Activated CD8-positive, alpha-beta T cell treated with anti-CD3 and anti-CD28 coated beads for 36 hours (primary cell): ENCODE results near the gene SYNDIG1. TPM values are rescaled to one million over a fixed set of nuclear protein-coding genes. Genes with fewer than 3 reads are reported as not detected.

Source experiments
- ATAC-seq: fragments of 200-7000 bp; cut with Tn5 transposase; one replicate; pipeline ENCODE4 v1.10.0; 2021; ENCODE audit warnings: mild to moderate bottlenecking, moderate library complexity
- CTCF ChIA-PET: fragments of 350-600 bp; sonication (Branson Sonifier 250); formaldehyde crosslinking; loops from one replicate; lab custom pipeline; 2021; ENCODE audit warnings: antibody characterized with exemption; lab: Charles Lee
- POLR2A ChIA-PET: fragments of 350-600 bp; sonication (Branson Sonifier 250); formaldehyde crosslinking; loops from one replicate; lab custom pipeline; 2021; ENCODE audit warnings: antibody characterized with exemption; lab: Charles Lee
- DNase-seq: peaks from one replicate; pipeline ENCODE4 v3.0.0-alpha.2; 2020
- H3K27ac Mint-ChIP-seq: one replicate; pipeline ENCODE4 v1.8.0; 2021; ENCODE audit warnings: mild to moderate bottlenecking, mixed read lengths
- H3K27me3 Mint-ChIP-seq: one replicate; pipeline ENCODE4 v1.8.0; 2021; ENCODE audit warnings: mixed read lengths
- H3K36me3 Mint-ChIP-seq: one replicate; pipeline ENCODE4 v1.8.0; 2021; ENCODE audit warnings: low read depth, mixed read lengths
- H3K4me1 Mint-ChIP-seq: one replicate; pipeline ENCODE4 v1.8.0; 2021; ENCODE audit warnings: low read depth, mixed read lengths
- H3K4me3 Mint-ChIP-seq: one replicate; pipeline ENCODE4 v1.8.0; 2021; ENCODE audit warnings: mild to moderate bottlenecking, moderate library complexity, mixed read lengths
- H3K9me3 Mint-ChIP-seq: one replicate; pipeline ENCODE4 v1.8.0; 2021; ENCODE audit warnings: mixed read lengths
- CTCF ChIP-seq: fragments of 200-600 bp; IDR thresholded peaks from one replicate; pipeline ENCODE4 v1.8.0; 2022; ENCODE audit warnings: antibody characterized with exemption, mild to moderate bottlenecking
- intact Hi-C: fragments of 100-400 bp; cut with micrococcal nuclease; formaldehyde crosslinking; loops from one replicate; pipeline ENCODE4 v1.10.0; 2022
- total RNA-seq, 2 experiments: library from RNA; stranded (reverse); gene quantifications; one replicate each; pipeline ENCODE4 v1.2.3, GENCODE V29; 2021

Gene SYNDIG1
- total RNA-seq, 2 experiments from 2014 or later: not detected

GRCh38 chr20:24694727-24695528 lies 225.5 kb downstream of the SYNDIG1 start:
- ATAC-seq (no peak), DNase-seq (no peak)
- ChIA-PET CTCF (no interaction called here), POLR2A (no interaction called here)
- intact Hi-C loops: no loop called here
- no peaks in the 10 kb centered on the region for H3K4me1 Mint-ChIP-seq
- H3K27ac Mint-ChIP-seq: no peak overlapping the region
- no peaks in the 10 kb centered on the region for H3K36me3 Mint-ChIP-seq
- no peak for TF ChIP-seq CTCF
- no peaks in the 10 kb centered on the region for H3K9me3 Mint-ChIP-seq
- peaks cover 2% of the 10 kb centered on the region for H3K27me3 Mint-ChIP-seq
- H3K4me3 Mint-ChIP-seq: no peak overlapping the region

GRCh38 chr20:24695529-24696225 lies 226.2 kb downstream of the SYNDIG1 start:
- no peaks in the 10 kb centered on the region for H3K4me1 Mint-ChIP-seq
- ChIA-PET POLR2A (no interaction called here), CTCF (no interaction called here)
- H3K36me3 Mint-ChIP-seq: no peaks in the 10 kb centered on the region
- H3K27ac Mint-ChIP-seq: no peak overlapping the region
- no peak for TF ChIP-seq CTCF
- DNase-seq (no peak), ATAC-seq (no peak)
- no peak overlapping the region for H3K4me3 Mint-ChIP-seq
- H3K27me3 Mint-ChIP-seq: peaks cover 2% of the 10 kb centered on the region
- no peaks in the 10 kb centered on the region for H3K9me3 Mint-ChIP-seq
- intact Hi-C loops: no loop called here

- TF ChIP-seq CTCF: no peak
- ChIA-PET CTCF (no interaction called here), POLR2A (no interaction called here)
- DNase-seq: no peak
- intact Hi-C loops: no loop called here
- Mint-ChIP-seq H3K36me3 (no peaks in the 10 kb centered on the region), H3K4me1 (no peaks in the 10 kb centered on the region), H3K9me3 (no peaks in the 10 kb centered on the region), H3K27me3 (peaks cover 2% of the 10 kb centered on the region), H3K4me3 (no peak overlapping the region), H3K27ac (no peak overlapping the region)
- no peak for ATAC-seq
Observed at GRCh38 chr20:24696396-24696795, 227.0 kb downstream of the SYNDIG1 start.

GRCh38 chr20:24697411-24697810 lies 228.0 kb downstream of the SYNDIG1 start:
- H3K9me3 Mint-ChIP-seq: no peaks in the 10 kb centered on the region
- no peak overlapping the region for H3K27ac Mint-ChIP-seq
- intact Hi-C loops: no loop called here
- no peak for DNase-seq
- ChIA-PET CTCF (interaction anchor here (0.6 kb wide), 1 partner anchor 10 kb away, joined by 3 read pairs; no protein-coding TSS in a partner anchor), POLR2A (no interaction called here)
- no peak for TF ChIP-seq CTCF
- H3K27me3 Mint-ChIP-seq: no peaks in the 10 kb centered on the region
- no peak overlapping the region for H3K4me3 Mint-ChIP-seq
- no peaks in the 10 kb centered on the region for H3K4me1 Mint-ChIP-seq
- no peak for ATAC-seq
- H3K36me3 Mint-ChIP-seq: no peaks in the 10 kb centered on the region

- Mint-ChIP-seq H3K4me3 (no peak overlapping the region), H3K27ac (no peak overlapping the region), H3K4me1 (no peaks in the 10 kb centered on the region), H3K27me3 (no peaks in the 10 kb centered on the region), H3K36me3 (no peaks in the 10 kb centered on the region), H3K9me3 (no peaks in the 10 kb centered on the region)
- POLR2A ChIA-PET: no interaction called here
- no peak for DNase-seq
- ATAC-seq: no peak
- TF ChIP-seq CTCF: no peak
- intact Hi-C loops: no loop called here
- CTCF ChIA-PET: interaction anchor here (0.6 kb wide), 1 partner anchor 11 kb away, joined by 3 read pairs; no protein-coding TSS in a partner anchor
Observed at GRCh38 chr20:24698189-24698588, 228.8 kb downstream of the SYNDIG1 start.
